K562 (cell line): ENCODE results near the gene NAP1L4. TPM values are rescaled to one million over a fixed set of nuclear protein-coding genes. Genes with fewer than 3 reads are reported as not detected.

Experiments
- CHD2 ChIP-seq: IDR thresholded peaks from 2 replicates; pipeline ENCODE4 v1.6.1; 2011; ENCODE audit warnings: low read depth, low read length
- DNMT1 ChIP-seq: fragments of 450-650 bp; IDR thresholded peaks from 2 replicates; pipeline ENCODE4 v1.6.1; 2016; ENCODE audit warnings: antibody characterized with exemption, mild to moderate bottlenecking
- E2F4 ChIP-seq: sonication (generic); formaldehyde crosslinking; IDR thresholded peaks from 2 replicates; pipeline ENCODE4 v1.8.0; 2022; ENCODE audit warnings: mild to moderate bottlenecking, low read depth, missing genetic modification reagents
- ESRRB ChIP-seq: fragments of 250-450 bp; sonication (Bioruptor Pico); IDR thresholded peaks from 2 replicates; pipeline ENCODE4 v1.5.0; 2020; ENCODE audit warnings: mild to moderate bottlenecking, moderate library complexity, borderline replicate concordance
- KDM5B ChIP-seq: fragments of 200-600 bp; sonication (generic); IDR thresholded peaks from 2 replicates; pipeline ENCODE4 v1.6.1; 2012; ENCODE audit warnings: low read depth, mild to moderate bottlenecking, moderate library complexity, low read length, control low read depth, inconsistent platforms; ENCODE audit not compliant: insufficient replicate concordance
- MAFK ChIP-seq: IDR thresholded peaks from 2 replicates; pipeline ENCODE4 v1.6.1; 2011; ENCODE audit warnings: low read length, improper control_type of control experiment
- MXD1 ChIP-seq: fragments of 250-450 bp; sonication (Bioruptor Pico); IDR thresholded peaks from 2 replicates; pipeline ENCODE4 v1.8.0; 2021; ENCODE audit warnings: borderline replicate concordance, mild to moderate bottlenecking, moderate library complexity; ENCODE audit not compliant: poor library complexity, severe bottlenecking
- NCOA1 ChIP-seq: fragments of 450-650 bp; IDR thresholded peaks from 2 replicates; pipeline ENCODE4 v1.6.1; 2016; ENCODE audit warnings: low read depth
- PHF20 ChIP-seq: fragments of 450-650 bp; IDR thresholded peaks from 2 replicates; pipeline ENCODE4 v1.6.1; 2018; ENCODE audit not compliant: partially characterized antibody
- PHF21A ChIP-seq: fragments of 450-650 bp; IDR thresholded peaks from 2 replicates; pipeline ENCODE4 v1.6.1; 2017; ENCODE audit warnings: low read depth, borderline replicate concordance
- RBFOX2 ChIP-seq: fragments of 200-400 bp; formaldehyde crosslinking; IDR thresholded peaks from 2 replicates; pipeline ENCODE4 v1.6.1; 2017; ENCODE audit warnings: low read depth, mild to moderate bottlenecking, low read length, moderate library complexity
- ZC3H4 ChIP-seq: sonication (generic); formaldehyde crosslinking; IDR thresholded peaks from 2 replicates; pipeline ENCODE4 v1.9.0; 2021; ENCODE audit warnings: missing genetic modification reagents, borderline replicate concordance
- ZNF134 ChIP-seq: fragments of 250-450 bp; sonication (Bioruptor Pico); conservative IDR thresholded peaks from 2 replicates; pipeline ENCODE4 v1.4.0; 2020
- polyA plus RNA-seq, 8 experiments: library from polyadenylated mRNA; depleted of rRNA in 4 of 8; stranded (reverse) in 5 of 8; unstranded in 3 of 8; fragments of >200 nt; fragmentation: Nextera tagmentation in 2 of 8; fragmentation: Illumina TruSeq in 1 of 8; extraction: Ambion mirVana in 2 of 8; extraction: Trizol in 1 of 8; gene quantifications; 2 replicates each; pipeline versions ENCODE4 v1.2.1 to v1.2.3, GENCODE V29; 2011 to 2014; ENCODE audit warnings: inconsistent platforms in 1 of 8, missing spikeins in 1 of 8
- total RNA-seq, 7 experiments: library from RNA; depleted of rRNA in 6 of 7; stranded (reverse); fragments of >200 nt in 6 of 7; fragmentation: Illumina TruSeq in 2 of 7; extraction: Trizol in 2 of 7; gene quantifications; 2 replicates each; pipeline versions ENCODE4 v1.2.1 to v1.2.3, GENCODE V29; 2011 to 2021; ENCODE audit warnings: low replicate concordance in 1 of 7
- TF ChIP-seq, protein P1 (sequence below): fragments of 250-450 bp; sonication (Bioruptor Pico); IDR thresholded peaks from 2 replicates; pipeline ENCODE4 v1.9.0; 2021; ENCODE audit warnings: mild to moderate bottlenecking, inconsistent platforms
- TF ChIP-seq, protein P2 (sequence below), 2 experiments: fragments of 450-650 bp; IDR thresholded peaks; 2 replicates each; pipeline ENCODE4 v1.6.1; 2016
- TF ChIP-seq, protein P3 (sequence below): fragments of 250-450 bp; sonication (Bioruptor Pico); IDR thresholded peaks from 2 replicates; pipeline ENCODE4 v1.5.0; 2020; ENCODE audit warnings: mild to moderate bottlenecking
- TF ChIP-seq, protein P4 (sequence below): IDR thresholded peaks from 3 replicates; pipeline ENCODE4 v1.6.1; 2011; ENCODE audit warnings: borderline replicate concordance, mild to moderate bottlenecking, moderate library complexity; ENCODE audit not compliant: insufficient read length; ENCODE audit errors: extremely low read depth

The NAP1L4 gene
- total and polyA plus RNA-seq, 9 of the 15 experiments (the other 6 are each of a cell fraction or from before 2014, with no cell fraction given), result 34.1 to 237 (median 179) TPM

GRCh38 chr11:2992234-2992996 is at the start of gene NAP1L4 (continued):
- TF ChIP-seq E2F4 (CRISPR knock-in tag) (peak; percentile 91; the same call in 1 of the 2 replicates), KDM5B (peak; percentile 39), ESRRB (CRISPR knock-in tag) (no peak), PHF20 (peak; percentile 23), PHF21A (peak; percentile 76), CHD2 (peak; percentile 72), RBFOX2 (peak; percentile 90), DNMT1 (no peak), ZC3H4 (CRISPR knock-in tag) (peak; percentile 68; the same call in 1 of the 2 replicates), MAFK (no peak), MXD1 (peak; percentile 72), ZNF134 (CRISPR knock-in tag) (no peak), NCOA1 (no peak)
- TF ChIP-seq, protein P1, sequence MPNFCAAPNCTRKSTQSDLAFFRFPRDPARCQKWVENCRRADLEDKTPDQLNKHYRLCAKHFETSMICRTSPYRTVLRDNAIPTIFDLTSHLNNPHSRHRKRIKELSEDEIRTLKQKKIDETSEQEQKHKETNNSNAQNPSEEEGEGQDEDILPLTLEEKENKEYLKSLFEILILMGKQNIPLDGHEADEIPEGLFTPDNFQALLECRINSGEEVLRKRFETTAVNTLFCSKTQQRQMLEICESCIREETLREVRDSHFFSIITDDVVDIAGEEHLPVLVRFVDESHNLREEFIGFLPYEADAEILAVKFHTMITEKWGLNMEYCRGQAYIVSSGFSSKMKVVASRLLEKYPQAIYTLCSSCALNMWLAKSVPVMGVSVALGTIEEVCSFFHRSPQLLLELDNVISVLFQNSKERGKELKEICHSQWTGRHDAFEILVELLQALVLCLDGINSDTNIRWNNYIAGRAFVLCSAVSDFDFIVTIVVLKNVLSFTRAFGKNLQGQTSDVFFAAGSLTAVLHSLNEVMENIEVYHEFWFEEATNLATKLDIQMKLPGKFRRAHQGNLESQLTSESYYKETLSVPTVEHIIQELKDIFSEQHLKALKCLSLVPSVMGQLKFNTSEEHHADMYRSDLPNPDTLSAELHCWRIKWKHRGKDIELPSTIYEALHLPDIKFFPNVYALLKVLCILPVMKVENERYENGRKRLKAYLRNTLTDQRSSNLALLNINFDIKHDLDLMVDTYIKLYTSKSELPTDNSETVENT, result peak; percentile 2
- TF ChIP-seq, protein P2, sequence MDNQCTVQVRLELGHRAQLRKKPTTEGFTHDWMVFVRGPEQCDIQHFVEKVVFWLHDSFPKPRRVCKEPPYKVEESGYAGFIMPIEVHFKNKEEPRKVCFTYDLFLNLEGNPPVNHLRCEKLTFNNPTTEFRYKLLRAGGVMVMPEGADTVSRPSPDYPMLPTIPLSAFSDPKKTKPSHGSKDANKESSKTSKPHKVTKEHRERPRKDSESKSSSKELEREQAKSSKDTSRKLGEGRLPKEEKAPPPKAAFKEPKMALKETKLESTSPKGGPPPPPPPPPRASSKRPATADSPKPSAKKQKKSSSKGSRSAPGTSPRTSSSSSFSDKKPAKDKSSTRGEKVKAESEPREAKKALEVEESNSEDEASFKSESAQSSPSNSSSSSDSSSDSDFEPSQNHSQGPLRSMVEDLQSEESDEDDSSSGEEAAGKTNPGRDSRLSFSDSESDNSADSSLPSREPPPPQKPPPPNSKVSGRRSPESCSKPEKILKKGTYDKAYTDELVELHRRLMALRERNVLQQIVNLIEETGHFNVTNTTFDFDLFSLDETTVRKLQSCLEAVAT (IDR thresholded peaks at IDR 0.05), result no peak; a peak in 1 of 4 replicates
- TF ChIP-seq, protein P3, sequence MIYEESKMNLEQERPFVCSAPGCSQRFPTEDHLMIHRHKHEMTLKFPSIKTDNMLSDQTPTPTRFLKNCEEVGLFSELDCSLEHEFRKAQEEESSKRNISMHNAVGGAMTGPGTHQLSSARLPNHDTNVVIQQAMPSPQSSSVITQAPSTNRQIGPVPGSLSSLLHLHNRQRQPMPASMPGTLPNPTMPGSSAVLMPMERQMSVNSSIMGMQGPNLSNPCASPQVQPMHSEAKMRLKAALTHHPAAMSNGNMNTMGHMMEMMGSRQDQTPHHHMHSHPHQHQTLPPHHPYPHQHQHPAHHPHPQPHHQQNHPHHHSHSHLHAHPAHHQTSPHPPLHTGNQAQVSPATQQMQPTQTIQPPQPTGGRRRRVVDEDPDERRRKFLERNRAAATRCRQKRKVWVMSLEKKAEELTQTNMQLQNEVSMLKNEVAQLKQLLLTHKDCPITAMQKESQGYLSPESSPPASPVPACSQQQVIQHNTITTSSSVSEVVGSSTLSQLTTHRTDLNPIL (CRISPR knock-in tag), result no peak
- TF ChIP-seq, protein P4, sequence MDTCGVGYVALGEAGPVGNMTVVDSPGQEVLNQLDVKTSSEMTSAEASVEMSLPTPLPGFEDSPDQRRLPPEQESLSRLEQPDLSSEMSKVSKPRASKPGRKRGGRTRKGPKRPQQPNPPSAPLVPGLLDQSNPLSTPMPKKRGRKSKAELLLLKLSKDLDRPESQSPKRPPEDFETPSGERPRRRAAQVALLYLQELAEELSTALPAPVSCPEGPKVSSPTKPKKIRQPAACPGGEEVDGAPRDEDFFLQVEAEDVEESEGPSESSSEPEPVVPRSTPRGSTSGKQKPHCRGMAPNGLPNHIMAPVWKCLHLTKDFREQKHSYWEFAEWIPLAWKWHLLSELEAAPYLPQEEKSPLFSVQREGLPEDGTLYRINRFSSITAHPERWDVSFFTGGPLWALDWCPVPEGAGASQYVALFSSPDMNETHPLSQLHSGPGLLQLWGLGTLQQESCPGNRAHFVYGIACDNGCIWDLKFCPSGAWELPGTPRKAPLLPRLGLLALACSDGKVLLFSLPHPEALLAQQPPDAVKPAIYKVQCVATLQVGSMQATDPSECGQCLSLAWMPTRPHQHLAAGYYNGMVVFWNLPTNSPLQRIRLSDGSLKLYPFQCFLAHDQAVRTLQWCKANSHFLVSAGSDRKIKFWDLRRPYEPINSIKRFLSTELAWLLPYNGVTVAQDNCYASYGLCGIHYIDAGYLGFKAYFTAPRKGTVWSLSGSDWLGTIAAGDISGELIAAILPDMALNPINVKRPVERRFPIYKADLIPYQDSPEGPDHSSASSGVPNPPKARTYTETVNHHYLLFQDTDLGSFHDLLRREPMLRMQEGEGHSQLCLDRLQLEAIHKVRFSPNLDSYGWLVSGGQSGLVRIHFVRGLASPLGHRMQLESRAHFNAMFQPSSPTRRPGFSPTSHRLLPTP, result no peak
